ENCODE measurements around the gene MBD5.

DNA sequence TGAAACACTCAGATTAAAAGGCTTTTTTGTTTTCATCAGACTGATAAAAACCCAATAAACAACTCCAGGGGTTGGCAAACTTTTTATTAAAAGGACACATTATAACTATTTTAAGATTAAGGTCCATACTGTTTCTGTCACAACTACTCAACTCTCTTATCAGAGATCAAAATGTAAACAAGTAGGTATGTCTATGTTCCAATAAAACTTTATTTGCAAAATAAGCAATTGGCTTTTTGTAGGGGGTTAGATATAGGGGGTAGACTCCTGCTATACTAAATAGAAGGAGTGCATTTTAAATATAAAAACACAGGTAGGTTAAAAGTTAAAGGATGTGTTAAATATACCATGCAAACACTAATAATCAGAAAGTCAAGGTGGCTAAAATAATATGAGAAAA is 174.0 kb downstream of the MBD5 start:
- TF ChIP-seq, protein P1, sequence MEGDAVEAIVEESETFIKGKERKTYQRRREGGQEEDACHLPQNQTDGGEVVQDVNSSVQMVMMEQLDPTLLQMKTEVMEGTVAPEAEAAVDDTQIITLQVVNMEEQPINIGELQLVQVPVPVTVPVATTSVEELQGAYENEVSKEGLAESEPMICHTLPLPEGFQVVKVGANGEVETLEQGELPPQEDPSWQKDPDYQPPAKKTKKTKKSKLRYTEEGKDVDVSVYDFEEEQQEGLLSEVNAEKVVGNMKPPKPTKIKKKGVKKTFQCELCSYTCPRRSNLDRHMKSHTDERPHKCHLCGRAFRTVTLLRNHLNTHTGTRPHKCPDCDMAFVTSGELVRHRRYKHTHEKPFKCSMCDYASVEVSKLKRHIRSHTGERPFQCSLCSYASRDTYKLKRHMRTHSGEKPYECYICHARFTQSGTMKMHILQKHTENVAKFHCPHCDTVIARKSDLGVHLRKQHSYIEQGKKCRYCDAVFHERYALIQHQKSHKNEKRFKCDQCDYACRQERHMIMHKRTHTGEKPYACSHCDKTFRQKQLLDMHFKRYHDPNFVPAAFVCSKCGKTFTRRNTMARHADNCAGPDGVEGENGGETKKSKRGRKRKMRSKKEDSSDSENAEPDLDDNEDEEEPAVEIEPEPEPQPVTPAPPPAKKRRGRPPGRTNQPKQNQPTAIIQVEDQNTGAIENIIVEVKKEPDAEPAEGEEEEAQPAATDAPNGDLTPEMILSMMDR (IDR thresholded peaks at IDR 0.05; ENCODE audit: borderline replicate concordance, extremely low read depth, low read length, poor library complexity, severe bottlenecking), result no peak
- TF ChIP-seq EZH2 (IDR thresholded peaks at IDR 0.05; ENCODE audit: borderline replicate concordance, low read depth, low read length, severe bottlenecking), result no peak
